ENCODE measurements around the gene FAM20C.

DNA sequence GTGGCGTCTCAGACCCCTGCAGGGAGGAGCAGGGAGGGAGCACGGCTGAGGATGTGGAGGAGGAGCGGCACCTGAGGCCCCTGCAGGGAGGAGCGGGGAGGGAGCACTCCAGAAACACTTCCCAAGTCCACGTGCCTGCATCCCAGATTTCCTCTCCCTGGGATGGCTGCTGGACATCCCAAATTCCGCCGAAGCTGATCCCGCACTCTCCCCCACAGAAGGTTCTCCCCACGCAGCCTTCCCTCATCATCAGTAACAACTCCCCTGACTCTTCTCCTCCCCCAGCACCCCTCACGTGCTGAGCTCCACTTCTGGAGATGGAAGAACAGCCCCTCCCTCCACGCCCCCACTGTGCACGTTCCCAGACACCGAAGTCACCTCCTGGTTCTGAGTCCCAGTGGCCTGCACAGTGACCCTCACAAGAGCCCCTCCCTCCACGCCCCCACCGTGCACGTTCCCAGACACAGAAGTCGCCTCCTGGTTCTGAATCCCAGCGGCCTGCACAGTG, 79.8 kb downstream of the FAM20C start:
- TF ChIP-seq EZH2phosphoT487 (IDR thresholded peaks at IDR 0.05; ENCODE audit: low read depth), result no peak
- TF ChIP-seq, protein P1, sequence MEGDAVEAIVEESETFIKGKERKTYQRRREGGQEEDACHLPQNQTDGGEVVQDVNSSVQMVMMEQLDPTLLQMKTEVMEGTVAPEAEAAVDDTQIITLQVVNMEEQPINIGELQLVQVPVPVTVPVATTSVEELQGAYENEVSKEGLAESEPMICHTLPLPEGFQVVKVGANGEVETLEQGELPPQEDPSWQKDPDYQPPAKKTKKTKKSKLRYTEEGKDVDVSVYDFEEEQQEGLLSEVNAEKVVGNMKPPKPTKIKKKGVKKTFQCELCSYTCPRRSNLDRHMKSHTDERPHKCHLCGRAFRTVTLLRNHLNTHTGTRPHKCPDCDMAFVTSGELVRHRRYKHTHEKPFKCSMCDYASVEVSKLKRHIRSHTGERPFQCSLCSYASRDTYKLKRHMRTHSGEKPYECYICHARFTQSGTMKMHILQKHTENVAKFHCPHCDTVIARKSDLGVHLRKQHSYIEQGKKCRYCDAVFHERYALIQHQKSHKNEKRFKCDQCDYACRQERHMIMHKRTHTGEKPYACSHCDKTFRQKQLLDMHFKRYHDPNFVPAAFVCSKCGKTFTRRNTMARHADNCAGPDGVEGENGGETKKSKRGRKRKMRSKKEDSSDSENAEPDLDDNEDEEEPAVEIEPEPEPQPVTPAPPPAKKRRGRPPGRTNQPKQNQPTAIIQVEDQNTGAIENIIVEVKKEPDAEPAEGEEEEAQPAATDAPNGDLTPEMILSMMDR (IDR thresholded peaks at IDR 0.05; ENCODE audit: low read depth, low read length), result no peak
